Omental fat pad (tissue), 4 donors: ENCODE measurements around the gene ONECUT3. TPM values are rescaled to one million over a fixed set of nuclear protein-coding genes. Genes with fewer than 3 reads are reported as not detected.

Source experiments
- ATAC-seq: fragments of 150-250 bp; one replicate; pipeline ENCODE4 v1.9.1; 2016; ENCODE audit warnings: mild to moderate bottlenecking, moderate library complexity; ENCODE audit not compliant: low FRiP score
- DNase-seq: peaks from one replicate; pipeline ENCODE4 v3.0.0-alpha.2; 2019; ENCODE audit warnings: low spot score
- CTCF ChIP-seq, 3 donors: fragments of 450-650 bp; IDR thresholded peaks; one replicate each; pipeline ENCODE4 v1.5.1; 2016 to 2017; ENCODE audit warnings: antibody characterized with exemption in 3 of 3, mild to moderate bottlenecking in 3 of 3, moderate library complexity in 2 of 3
- total RNA-seq, 4 donors: library from RNA; depleted of rRNA; stranded (reverse); fragments of >200 nt; gene quantifications; one replicate each; pipeline ENCODE4 v1.1.0, GENCODE V29; 2016

ONECUT3 gene
- total RNA-seq, 4 donors from 2014 or later = not detected

GRCh38 chr19:1807030-1807694 is 53.9 kb downstream of the ONECUT3 start:
- TF ChIP-seq CTCF (IDR thresholded peaks at IDR 0.05) = no peak
- no peak for ATAC-seq
- DNase-seq = no peak

- TF ChIP-seq CTCF (IDR thresholded peaks at IDR 0.05) = no peak
- DNase-seq (no peak), ATAC-seq (no peak)
Measured at GRCh38 chr19:1807695-1808394, 54.5 kb downstream of the ONECUT3 start.

- TF ChIP-seq CTCF (IDR thresholded peaks at IDR 0.05) = no peak
- DNase-seq (no peak), ATAC-seq (no peak)
Measured at GRCh38 chr19:1808395-1808731, 55.1 kb downstream of the ONECUT3 start.

- DNase-seq = no peak
- no peak for TF ChIP-seq CTCF (IDR thresholded peaks at IDR 0.05)
- ATAC-seq = no peak
Measured at GRCh38 chr19:1809678-1810077, 56.4 kb downstream of the ONECUT3 start.

GRCh38 chr19:1810439-1811160 is 57.3 kb downstream of the ONECUT3 start:
- DNase-seq (no peak), ATAC-seq (no peak)
- no peak for TF ChIP-seq CTCF (IDR thresholded peaks at IDR 0.05)

GRCh38 chr19:1811472-1811894 is 58.2 kb downstream of the ONECUT3 start:
- DNase-seq = peak; percentile 63
- TF ChIP-seq CTCF (IDR thresholded peaks at IDR 0.05) = no peak
- ATAC-seq = no peak
